ENCODE data around the gene SNAPC3.

- no peak for TF ChIP-seq CTCF (IDR thresholded peaks at IDR 0.05; ENCODE audit: extremely low read depth in 1 of 2, insufficient read depth in 1 of 2, low read depth in 1 of 2, low read length in 2 of 2)
- no peak for TF ChIP-seq POLR2AphosphoS5 (IDR thresholded peaks at IDR 0.05; ENCODE audit: insufficient read depth, low read depth, low read length)
- no peak for TF ChIP-seq POLR2A (IDR thresholded peaks at IDR 0.05; ENCODE audit: low read depth, low read length)
- no peak for TF ChIP-seq MYC (IDR thresholded peaks at IDR 0.05; ENCODE audit: low read depth, low read length)
- no peak for TF ChIP-seq FOS (IDR thresholded peaks at IDR 0.05; ENCODE audit: borderline replicate concordance, insufficient read depth, low read length)
Measured at GRCh38 chr9:15461056-15461455, 38.4 kb downstream of the SNAPC3 start.
